HCT116 (cell line): Measurements from ENCODE around the gene PRKG1. TPM values are rescaled to one million over a fixed set of nuclear protein-coding genes. Genes with fewer than 3 reads are reported as not detected.

Experiments used
- ATAC-seq: fragments of 200-7000 bp; cut with Tn5 transposase; 2 replicates; pipeline ENCODE4 v1.9.1; 2020; ENCODE audit warnings: mild to moderate bottlenecking, moderate library complexity
- BruUV-seq: library from RNA; stranded (reverse); fragments of 400-500 nt; replicated peaks from 2 replicates; lab custom pipeline; 2021; lab: Mats Ljungman, UMichigan
- CTCF ChIA-PET: fragments of 300-600 bp; sonication (Branson Sonifier 250); formaldehyde crosslinking; loops from one replicate; lab custom pipeline; 2021; ENCODE audit warnings: antibody characterized with exemption; lab: Charles Lee
- POLR2A ChIA-PET: fragments of 300-600, 350-600 bp; sonication (Branson Sonifier 250); formaldehyde crosslinking; loops from one replicate; lab custom pipeline; 2021; ENCODE audit warnings: antibody characterized with exemption; lab: Charles Lee
- RAD21 ChIA-PET, 2 experiments: fragments of 300-600 bp; sonication (Branson Sonifier 250); formaldehyde crosslinking; loops; one replicate each; lab custom pipeline; 2023; ENCODE audit warnings: low total read pairs in 2 of 2; ENCODE audit not compliant: uncharacterized antibody in 2 of 2, unreplicated experiment in 2 of 2, low non-redundant PET in 1 of 2; lab: Charles Lee
- DNase-seq: peaks from one replicate; pipeline ENCODE4 v3.0.0-alpha.2; 2010; ENCODE audit warnings: low read depth, low spot score
- H2AFZ ChIP-seq: fragments of 200-600 bp; shearing (Covaris generic), sonication (generic); 2 replicates; pipeline ENCODE4 v1.6.1; 2017; ENCODE audit warnings: low read depth, mixed run types, mixed read lengths, antibody characterized with exemption, low read length; ENCODE audit not compliant: poor library complexity, severe bottlenecking
- H3K27ac ChIP-seq: 2 replicates; pipeline ENCODE4 v1.5.1; 2012; ENCODE audit warnings: low read depth, low read length
- H3K27me3 ChIP-seq: fragments of 200-600 bp; sonication (generic); 2 replicates; pipeline ENCODE4 v1.6.1; 2016; ENCODE audit warnings: mixed run types, low read length, mixed read lengths; ENCODE audit not compliant: insufficient read depth
- H3K36me3 ChIP-seq, 2 experiments: fragments of 200-500 bp in 1 of 2; fragments of 200-600 bp in 1 of 2; sonication (Bioruptor generic) in 1 of 2; sonication (generic) in 1 of 2; 2 replicates each; pipeline versions ENCODE4 v1.5.1 to v1.6.1; 2014 to 2016; ENCODE audit warnings: low read length in 2 of 2, inconsistent platforms in 1 of 2, mixed read lengths in 1 of 2, mixed run types in 1 of 2; ENCODE audit not compliant: insufficient read depth in 2 of 2, control insufficient read depth in 1 of 2
- H3K4me1 ChIP-seq, 2 experiments: fragments of 200-600 bp in 1 of 2; sonication (generic) in 1 of 2; 2 replicates each; pipeline versions ENCODE4 v1.5.1 to v1.6.1; 2012 to 2017; ENCODE audit warnings: low read length in 2 of 2, inconsistent platforms in 1 of 2, mild to moderate bottlenecking in 1 of 2, mixed read lengths in 1 of 2, mixed run types in 1 of 2, moderate library complexity in 1 of 2; ENCODE audit not compliant: insufficient read depth in 2 of 2, control insufficient read depth in 1 of 2
- H3K4me2 ChIP-seq: fragments of 200-600 bp; sonication (generic); 2 replicates; pipeline ENCODE4 v1.6.1; 2017; ENCODE audit warnings: mixed run types, low read length, mixed read lengths
- H3K4me3 ChIP-seq, 2 experiments: fragments of 200-600 bp in 1 of 2; sonication (generic) in 1 of 2; replicated peaks in 1 of 2; 2 replicates each; pipeline ENCODE4 v1.5.1; 2011 to 2016; ENCODE audit warnings: low read length in 2 of 2, control low read depth in 1 of 2, low read depth in 1 of 2, mild to moderate bottlenecking in 1 of 2, mixed read lengths in 1 of 2, mixed run types in 1 of 2
- H3K79me2 ChIP-seq: fragments of 200-600 bp; sonication (generic); 2 replicates; pipeline ENCODE4 v1.6.1; 2017; ENCODE audit warnings: mild to moderate bottlenecking, mixed run types, low read length, moderate library complexity, mixed read lengths; ENCODE audit not compliant: insufficient read depth
- H3K9ac ChIP-seq: fragments of 200-600 bp; sonication (generic); 2 replicates; pipeline ENCODE4 v1.6.1; 2016; ENCODE audit warnings: low read length, mixed read lengths
- H3K9me2 ChIP-seq: fragments of 200-600 bp; sonication (generic), shearing (Covaris generic); 2 replicates; pipeline ENCODE4 v1.6.1; 2017; ENCODE audit warnings: mixed run types, mild to moderate bottlenecking, moderate library complexity; ENCODE audit not compliant: insufficient read depth
- H3K9me3 ChIP-seq, 2 experiments: fragments of 200-500 bp in 1 of 2; fragments of 200-600 bp in 1 of 2; sonication (Bioruptor generic) in 1 of 2; sonication (generic) in 1 of 2; 2 replicates each; pipeline ENCODE4 v1.6.1; 2014 to 2017; ENCODE audit warnings: low read length in 2 of 2, mixed read lengths in 2 of 2, inconsistent platforms in 1 of 2, low read depth in 1 of 2, mild to moderate bottlenecking in 1 of 2, mixed run types in 1 of 2, moderate library complexity in 1 of 2; ENCODE audit not compliant: control insufficient read depth in 1 of 2, insufficient read depth in 1 of 2
- H4K20me1 ChIP-seq: fragments of 200-600 bp; sonication (generic), shearing (Covaris generic); 2 replicates; pipeline ENCODE4 v1.6.1; 2017; ENCODE audit warnings: mixed run types, mild to moderate bottlenecking, moderate library complexity; ENCODE audit not compliant: insufficient read depth
- CEBPB ChIP-seq: IDR thresholded peaks from 2 replicates; pipeline ENCODE4 v1.6.1; 2012; ENCODE audit warnings: low read depth
- ELF1 ChIP-seq: IDR thresholded peaks from 2 replicates; pipeline ENCODE4 v1.6.1; 2012; ENCODE audit warnings: low read depth, borderline replicate concordance
- EZH2 ChIP-seq: fragments of 200-600 bp; sonication (generic); IDR thresholded peaks from 2 replicates; pipeline ENCODE4 v1.6.1; 2017; ENCODE audit warnings: antibody characterized with exemption, mixed run types
- EZH2phosphoT487 ChIP-seq: fragments of 200-600 bp; IDR thresholded peaks from 2 replicates; pipeline ENCODE4 v1.6.1; 2018; ENCODE audit warnings: antibody characterized with exemption, borderline replicate concordance
- JUND ChIP-seq: IDR thresholded peaks from 2 replicates; pipeline ENCODE4 v1.6.1; 2012
- POLR2AphosphoS5 ChIP-seq: IDR thresholded peaks from 2 replicates; pipeline ENCODE4 v1.6.1; 2011; ENCODE audit warnings: mild to moderate bottlenecking, low read depth, low read length, moderate library complexity
- SIN3A ChIP-seq: IDR thresholded peaks from 2 replicates; pipeline ENCODE4 v1.6.1; 2012; ENCODE audit warnings: low read depth
- SP1 ChIP-seq: IDR thresholded peaks from 2 replicates; pipeline ENCODE4 v1.6.1; 2012; ENCODE audit warnings: low read depth
- SRF ChIP-seq: IDR thresholded peaks from 2 replicates; pipeline ENCODE4 v1.6.1; 2012; ENCODE audit warnings: low read depth
- TCF7L2 ChIP-seq: IDR thresholded peaks from 2 replicates; pipeline ENCODE4 v1.7.0; 2011; ENCODE audit warnings: borderline replicate concordance, inconsistent platforms; ENCODE audit not compliant: insufficient read depth, insufficient read length; ENCODE audit errors: extremely low read depth
- ZFX ChIP-seq: fragments of 450-650 bp; IDR thresholded peaks from 2 replicates; pipeline ENCODE4 v1.6.1; 2017
- ZNF274 ChIP-seq: fragments of 200-500 bp; sonication (Bioruptor generic); IDR thresholded peaks from 2 replicates; pipeline ENCODE4 v1.6.1; 2014; ENCODE audit warnings: mild to moderate bottlenecking, low read depth, low read length, inconsistent platforms
- intact Hi-C: fragments of 100-400 bp; cut with micrococcal nuclease; formaldehyde crosslinking; loops from 2 replicates; pipeline ENCODE4 v1.10.0; 2022
- total RNA-seq: library from RNA; stranded (reverse); gene quantifications from one replicate; pipeline ENCODE4 v1.2.1, GENCODE V29; 2021; ENCODE audit not compliant: unreplicated experiment
- TF ChIP-seq, protein P1 (sequence below), 3 experiments: fragments of 200-600 bp in 1 of 3; sonication (generic) in 1 of 3; IDR thresholded peaks in 2 of 3; conservative IDR thresholded peaks in 1 of 3; 2 replicates each; pipeline ENCODE4 v1.5.1; 2012 to 2017; ENCODE audit warnings: low read depth in 2 of 3, low read length in 2 of 3, antibody characterized with exemption in 1 of 3, borderline replicate concordance in 1 of 3, control low read depth in 1 of 3, mild to moderate bottlenecking in 1 of 3, mixed read lengths in 1 of 3, mixed run types in 1 of 3, moderate library complexity in 1 of 3; ENCODE audit not compliant: insufficient read depth in 1 of 3
- TF ChIP-seq, protein P2 (sequence below): IDR thresholded peaks from 2 replicates; pipeline ENCODE4 v1.6.1; 2011; ENCODE audit warnings: mild to moderate bottlenecking, low read length, moderate library complexity; ENCODE audit not compliant: insufficient replicate concordance; ENCODE audit errors: extremely low read depth
- TF ChIP-seq, protein P3 (sequence below): IDR thresholded peaks from 2 replicates; pipeline ENCODE4 v1.6.1; 2012
- TF ChIP-seq, protein P4 (sequence below): IDR thresholded peaks from 2 replicates; pipeline ENCODE4 v1.6.1; 2012; ENCODE audit warnings: low read depth

PRKG1 gene
- total RNA-seq, 1 experiment from 2014 or later, result 1.4 TPM

DNA sequence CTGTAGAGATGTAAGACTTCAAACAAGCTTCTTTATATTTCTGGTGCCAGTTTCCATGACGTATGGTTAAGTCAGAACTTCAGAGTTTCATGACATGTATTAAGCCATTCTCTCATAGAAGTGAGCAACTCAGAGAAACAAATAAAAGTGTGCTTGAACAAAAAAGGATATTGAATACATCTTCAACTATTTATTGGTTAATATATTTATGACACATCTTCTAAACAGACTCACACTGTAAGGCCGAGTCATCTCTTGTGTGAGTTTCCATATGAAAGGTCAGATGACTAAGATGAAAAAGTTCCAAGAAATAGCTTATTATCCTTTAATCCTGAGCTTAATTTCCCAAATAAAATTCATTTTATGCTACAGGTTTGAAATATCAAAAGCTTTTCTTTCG is 730.6 kb downstream of the PRKG1 start (continued):
- TF ChIP-seq, protein P1, sequence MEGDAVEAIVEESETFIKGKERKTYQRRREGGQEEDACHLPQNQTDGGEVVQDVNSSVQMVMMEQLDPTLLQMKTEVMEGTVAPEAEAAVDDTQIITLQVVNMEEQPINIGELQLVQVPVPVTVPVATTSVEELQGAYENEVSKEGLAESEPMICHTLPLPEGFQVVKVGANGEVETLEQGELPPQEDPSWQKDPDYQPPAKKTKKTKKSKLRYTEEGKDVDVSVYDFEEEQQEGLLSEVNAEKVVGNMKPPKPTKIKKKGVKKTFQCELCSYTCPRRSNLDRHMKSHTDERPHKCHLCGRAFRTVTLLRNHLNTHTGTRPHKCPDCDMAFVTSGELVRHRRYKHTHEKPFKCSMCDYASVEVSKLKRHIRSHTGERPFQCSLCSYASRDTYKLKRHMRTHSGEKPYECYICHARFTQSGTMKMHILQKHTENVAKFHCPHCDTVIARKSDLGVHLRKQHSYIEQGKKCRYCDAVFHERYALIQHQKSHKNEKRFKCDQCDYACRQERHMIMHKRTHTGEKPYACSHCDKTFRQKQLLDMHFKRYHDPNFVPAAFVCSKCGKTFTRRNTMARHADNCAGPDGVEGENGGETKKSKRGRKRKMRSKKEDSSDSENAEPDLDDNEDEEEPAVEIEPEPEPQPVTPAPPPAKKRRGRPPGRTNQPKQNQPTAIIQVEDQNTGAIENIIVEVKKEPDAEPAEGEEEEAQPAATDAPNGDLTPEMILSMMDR (IDR thresholded peaks at IDR 0.05 in 2 of 3, conservative IDR thresholded peaks at IDR 0.05 in 1 of 3; ENCODE audit: borderline replicate concordance in 1 of 3, insufficient read depth in 1 of 3, low read depth in 2 of 3, low read length in 2 of 3), result no peak
- TF ChIP-seq TCF7L2 (no peak), SIN3A (no peak)

DNA sequence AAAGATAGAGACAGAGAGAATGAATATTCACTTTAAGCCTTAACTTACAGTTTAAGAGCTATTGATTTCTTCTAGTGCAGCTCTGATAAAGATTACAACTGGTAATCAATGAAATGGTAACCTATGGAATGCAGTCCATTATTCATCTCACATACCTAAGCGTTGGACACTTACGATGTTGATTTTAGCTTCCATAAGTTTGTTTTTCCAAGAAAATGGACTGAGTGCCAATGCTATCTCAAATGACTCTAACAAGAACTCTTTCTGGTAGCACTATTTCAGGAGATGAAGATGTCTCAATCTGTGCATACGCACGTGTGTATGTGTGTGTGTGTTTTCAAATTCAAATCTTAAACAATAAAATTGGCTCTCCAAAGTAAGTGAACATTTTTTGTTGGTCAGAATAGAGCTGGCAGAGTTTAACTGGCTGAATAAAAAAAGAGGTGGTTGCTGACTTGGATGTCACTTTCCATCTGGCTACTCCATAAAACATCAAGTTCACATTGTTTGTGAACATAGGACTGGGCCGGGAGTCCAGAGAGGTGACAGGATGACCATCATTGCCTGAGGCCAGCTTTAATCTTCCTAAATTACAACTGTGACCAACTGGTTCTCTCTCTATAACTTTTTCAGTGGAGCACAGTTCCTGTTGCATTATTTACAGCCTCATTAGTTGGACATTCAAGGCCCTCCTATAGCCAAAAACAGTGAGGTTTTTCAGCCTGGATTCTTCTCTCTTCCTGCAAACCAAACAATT is 732.0 kb downstream of the PRKG1 start:
- Histone ChIP-seq H3K4me3 (no peak overlapping the region), H3K27ac (no peak overlapping the region), H4K20me1 (no peaks in the 10 kb centered on the region), H3K9ac (no peak overlapping the region), H3K4me2 (no peak overlapping the region), H3K27me3 (no peaks in the 10 kb centered on the region), H2AFZ (no peak overlapping the region), H3K4me1 (no peaks in the 10 kb centered on the region), H3K36me3 (no peaks in the 10 kb centered on the region), H3K79me2 (no peaks in the 10 kb centered on the region), H3K9me2 (no peaks in the 10 kb centered on the region), H3K9me3 (no peaks in the 10 kb centered on the region)
- CTCF ChIA-PET, result no interaction called here
- BruUV-seq, result no TSS peak
- POLR2A ChIA-PET, result no interaction called here
- DNase-seq (no peak), ATAC-seq (no peak)
- intact Hi-C loops, result no loop called here
- TF ChIP-seq JUND (no peak), SIN3A (no peak), ZNF274 (no peak), POLR2AphosphoS5 (no peak), EZH2phosphoT487 (no peak), TCF7L2 (no peak), ZFX (no peak), ELF1 (no peak), EZH2 (no peak), SRF (no peak), CEBPB (no peak), SP1 (no peak)
- TF ChIP-seq, protein P2, sequence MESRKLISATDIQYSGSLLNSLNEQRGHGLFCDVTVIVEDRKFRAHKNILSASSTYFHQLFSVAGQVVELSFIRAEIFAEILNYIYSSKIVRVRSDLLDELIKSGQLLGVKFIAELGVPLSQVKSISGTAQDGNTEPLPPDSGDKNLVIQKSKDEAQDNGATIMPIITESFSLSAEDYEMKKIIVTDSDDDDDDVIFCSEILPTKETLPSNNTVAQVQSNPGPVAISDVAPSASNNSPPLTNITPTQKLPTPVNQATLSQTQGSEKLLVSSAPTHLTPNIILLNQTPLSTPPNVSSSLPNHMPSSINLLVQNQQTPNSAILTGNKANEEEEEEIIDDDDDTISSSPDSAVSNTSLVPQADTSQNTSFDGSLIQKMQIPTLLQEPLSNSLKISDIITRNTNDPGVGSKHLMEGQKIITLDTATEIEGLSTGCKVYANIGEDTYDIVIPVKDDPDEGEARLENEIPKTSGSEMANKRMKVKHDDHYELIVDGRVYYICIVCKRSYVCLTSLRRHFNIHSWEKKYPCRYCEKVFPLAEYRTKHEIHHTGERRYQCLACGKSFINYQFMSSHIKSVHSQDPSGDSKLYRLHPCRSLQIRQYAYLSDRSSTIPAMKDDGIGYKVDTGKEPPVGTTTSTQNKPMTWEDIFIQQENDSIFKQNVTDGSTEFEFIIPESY, result no peak
- TF ChIP-seq, protein P3, sequence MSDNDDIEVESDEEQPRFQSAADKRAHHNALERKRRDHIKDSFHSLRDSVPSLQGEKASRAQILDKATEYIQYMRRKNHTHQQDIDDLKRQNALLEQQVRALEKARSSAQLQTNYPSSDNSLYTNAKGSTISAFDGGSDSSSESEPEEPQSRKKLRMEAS, result no peak
- TF ChIP-seq, protein P4, sequence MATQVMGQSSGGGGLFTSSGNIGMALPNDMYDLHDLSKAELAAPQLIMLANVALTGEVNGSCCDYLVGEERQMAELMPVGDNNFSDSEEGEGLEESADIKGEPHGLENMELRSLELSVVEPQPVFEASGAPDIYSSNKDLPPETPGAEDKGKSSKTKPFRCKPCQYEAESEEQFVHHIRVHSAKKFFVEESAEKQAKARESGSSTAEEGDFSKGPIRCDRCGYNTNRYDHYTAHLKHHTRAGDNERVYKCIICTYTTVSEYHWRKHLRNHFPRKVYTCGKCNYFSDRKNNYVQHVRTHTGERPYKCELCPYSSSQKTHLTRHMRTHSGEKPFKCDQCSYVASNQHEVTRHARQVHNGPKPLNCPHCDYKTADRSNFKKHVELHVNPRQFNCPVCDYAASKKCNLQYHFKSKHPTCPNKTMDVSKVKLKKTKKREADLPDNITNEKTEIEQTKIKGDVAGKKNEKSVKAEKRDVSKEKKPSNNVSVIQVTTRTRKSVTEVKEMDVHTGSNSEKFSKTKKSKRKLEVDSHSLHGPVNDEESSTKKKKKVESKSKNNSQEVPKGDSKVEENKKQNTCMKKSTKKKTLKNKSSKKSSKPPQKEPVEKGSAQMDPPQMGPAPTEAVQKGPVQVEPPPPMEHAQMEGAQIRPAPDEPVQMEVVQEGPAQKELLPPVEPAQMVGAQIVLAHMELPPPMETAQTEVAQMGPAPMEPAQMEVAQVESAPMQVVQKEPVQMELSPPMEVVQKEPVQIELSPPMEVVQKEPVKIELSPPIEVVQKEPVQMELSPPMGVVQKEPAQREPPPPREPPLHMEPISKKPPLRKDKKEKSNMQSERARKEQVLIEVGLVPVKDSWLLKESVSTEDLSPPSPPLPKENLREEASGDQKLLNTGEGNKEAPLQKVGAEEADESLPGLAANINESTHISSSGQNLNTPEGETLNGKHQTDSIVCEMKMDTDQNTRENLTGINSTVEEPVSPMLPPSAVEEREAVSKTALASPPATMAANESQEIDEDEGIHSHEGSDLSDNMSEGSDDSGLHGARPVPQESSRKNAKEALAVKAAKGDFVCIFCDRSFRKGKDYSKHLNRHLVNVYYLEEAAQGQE, result no peak
- RAD21 ChIA-PET, result no interaction called here
